GM11168 (cell line): ENCODE measurements around the gene ITGAX.

Source experiments
- in situ Hi-C: fragments of 300-500 bp; cut with MboI; formaldehyde crosslinking; loops from one replicate; pipeline ENCODE4 v1.12.0; 2022; ENCODE audit warnings: low sequenced_read_pairs; ENCODE audit not compliant: unreplicated experiment

ITGAX gene

DNA sequence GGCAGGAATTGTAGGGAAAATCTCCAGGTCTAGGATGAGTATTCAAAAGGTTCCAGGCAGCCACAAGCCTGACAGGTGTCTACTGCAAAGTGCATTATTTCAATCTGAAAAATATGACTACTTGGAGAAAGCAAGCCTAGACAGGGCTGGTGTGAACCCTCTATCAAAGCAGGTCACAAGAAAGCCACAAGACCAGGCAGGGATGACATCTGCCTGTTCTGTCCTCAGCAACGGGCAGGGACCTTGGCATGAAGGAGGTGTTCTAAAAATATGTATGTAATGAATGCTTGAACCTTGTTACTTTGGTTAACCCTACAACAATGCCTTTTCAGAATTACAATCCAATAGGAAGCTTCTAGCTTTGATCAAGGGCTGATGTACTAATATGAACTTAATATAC, 74.3 kb downstream of the ITGAX start:
- in situ Hi-C loops, result loop anchor here (25.0 kb wide), 1 partner anchor 442 kb away; the partner anchor contains the start of gene HSD3B7

DNA sequence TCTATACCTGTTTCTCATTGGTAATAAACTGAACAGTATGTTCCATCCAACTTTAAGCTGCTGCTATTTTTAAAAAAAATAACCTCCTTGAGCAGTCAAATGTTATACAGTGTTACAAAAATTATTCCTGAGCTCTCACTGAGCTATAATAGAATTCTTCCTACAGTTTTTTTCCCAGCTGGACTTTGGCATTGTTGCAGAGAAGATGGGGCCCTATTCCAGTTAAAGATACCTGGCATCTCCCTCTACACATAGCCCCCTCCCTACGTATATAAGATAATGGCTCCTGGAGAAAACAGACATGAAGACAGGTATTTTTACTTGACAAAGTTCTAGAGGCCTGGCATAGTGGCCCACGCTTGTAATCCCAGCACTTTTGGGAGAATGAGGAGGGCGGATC, 74.8 kb downstream of the ITGAX start:
- in situ Hi-C loops, result loop anchor here (25.0 kb wide), 1 partner anchor 442 kb away; the partner anchor contains the start of gene HSD3B7

DNA sequence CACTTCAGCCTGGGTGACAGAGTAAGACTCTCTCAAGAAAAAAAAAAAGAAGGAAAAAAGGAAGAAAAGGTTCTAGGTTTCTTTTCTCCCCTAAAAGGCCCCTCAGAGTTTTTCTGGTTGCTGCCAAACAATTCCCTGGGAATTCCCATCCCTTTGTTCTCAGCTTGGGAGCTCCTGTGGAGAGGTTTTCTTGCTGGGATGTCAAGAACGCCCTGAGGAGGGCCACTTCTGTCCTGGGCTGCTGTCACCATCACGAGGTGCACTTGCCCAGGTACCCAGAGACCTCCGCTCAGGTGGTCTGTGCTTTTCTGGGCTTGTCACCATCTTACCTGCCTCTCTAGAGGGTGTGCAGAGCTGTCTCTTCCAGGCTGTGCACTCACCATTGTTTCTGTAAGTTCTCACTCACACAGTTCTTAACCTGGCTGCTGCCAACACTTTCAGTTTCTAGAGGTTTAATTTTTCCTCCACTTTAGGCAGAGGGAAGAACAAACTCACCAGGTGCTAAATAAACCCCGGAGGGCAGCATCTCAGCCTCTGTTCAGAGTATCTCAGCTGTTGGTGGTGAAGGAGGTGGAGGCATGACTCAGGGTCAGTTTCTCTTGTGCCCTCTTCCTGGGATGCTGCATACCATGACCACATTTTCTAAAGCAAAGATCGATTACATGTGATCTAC, 75.5 kb downstream of the ITGAX start:
- in situ Hi-C loops, result loop anchor here (25.0 kb wide), 1 partner anchor 443 kb away; the partner anchor contains the start of gene HSD3B7
